T-cell (primary cell): ENCODE results near the gene SVOP. TPM values are rescaled to one million over a fixed set of nuclear protein-coding genes. Genes with fewer than 3 reads are reported as not detected.

Experiments used
- ATAC-seq, 4 experiments: fragments of 200-7000 bp in 3 of 4; fragments of 150-1000 bp in 1 of 4; cut with Tn5 transposase; replicated peaks in 1 of 4; 1 replicate in 3 of 4; 2 replicates in 1 of 4; pipeline ENCODE4 v1.10.0; 2021; ENCODE audit warnings: moderate library complexity in 3 of 4, mild to moderate bottlenecking in 2 of 4, moderate number of reproducible peaks in 1 of 4
- CTCF ChIA-PET, 2 donors: fragments of 300-600 bp; sonication (Branson Sonifier 250); formaldehyde crosslinking; loops; one replicate each; lab custom pipeline; 2022; ENCODE audit warnings: antibody characterized with exemption in 2 of 2; lab: Charles Lee
- POLR2A ChIA-PET, 2 donors: fragments of 300-600 bp; sonication (Branson Sonifier 250); formaldehyde crosslinking; loops; one replicate each; lab custom pipeline; 2022; ENCODE audit warnings: antibody characterized with exemption in 2 of 2; lab: Charles Lee
- DNase-seq, 35 experiments: peaks; one replicate each; pipeline versions ENCODE4 v3.0.0 to v3.0.0-alpha.2; 2013 to 2023
- H3K27ac ChIP-seq: one replicate; pipeline ENCODE4 v1.5.1; 2013; ENCODE audit warnings: low read length
- H3K27me3 ChIP-seq, 2 experiments: replicated peaks in 1 of 2; 1 replicate in 1 of 2; 2 replicates in 1 of 2; pipeline versions ENCODE4 v1.6.1 to v1.7.0; 2013; ENCODE audit warnings: low read length in 1 of 2, mixed read lengths in 1 of 2; ENCODE audit not compliant: control insufficient read depth in 2 of 2, insufficient read depth in 2 of 2; ENCODE audit errors: extremely low read depth in 1 of 2
- H3K36me3 ChIP-seq, 2 donors: 1 replicate in 1 of 2; 2 replicates in 1 of 2; pipeline versions ENCODE4 v1.6.1 to v1.7.0; 2013; ENCODE audit warnings: low read length in 1 of 2; ENCODE audit not compliant: control insufficient read depth in 2 of 2, insufficient read depth in 1 of 2; ENCODE audit errors: extremely low read depth in 1 of 2
- H3K4me1 ChIP-seq, 2 experiments: 1 replicate in 1 of 2; 2 replicates in 1 of 2; pipeline versions ENCODE4 v1.6.1 to v1.7.0; 2013; ENCODE audit warnings: low read length in 2 of 2, mixed read lengths in 1 of 2; ENCODE audit not compliant: insufficient read depth in 2 of 2, control insufficient read depth in 1 of 2; ENCODE audit errors: extremely low read depth in 1 of 2
- H3K4me3 ChIP-seq, 2 donors: 1 replicate in 1 of 2; 2 replicates in 1 of 2; pipeline versions ENCODE4 v1.5.1 to v1.7.0; 2013; ENCODE audit warnings: mild to moderate bottlenecking in 2 of 2, low read length in 1 of 2, moderate library complexity in 1 of 2; ENCODE audit not compliant: control insufficient read depth in 1 of 2; ENCODE audit errors: extremely low read depth in 1 of 2
- H3K9me3 ChIP-seq: 2 replicates; pipeline ENCODE4 v1.7.0; 2013
- H3K27ac Mint-ChIP-seq, 2 donors: one replicate each; pipeline ENCODE4 v1.8.0; 2020 to 2021; ENCODE audit warnings: mild to moderate bottlenecking in 2 of 2, mixed read lengths in 2 of 2
- H3K27me3 Mint-ChIP-seq, 2 donors: one replicate each; pipeline ENCODE4 v1.8.0; 2021 to 2022; ENCODE audit warnings: mixed read lengths in 2 of 2
- H3K36me3 Mint-ChIP-seq: one replicate; pipeline ENCODE4 v1.8.0; 2021; ENCODE audit warnings: mixed read lengths
- H3K4me1 Mint-ChIP-seq, 3 donors: one replicate each; pipeline ENCODE4 v1.8.0; 2020 to 2022; ENCODE audit warnings: mixed read lengths in 3 of 3, mild to moderate bottlenecking in 1 of 3
- H3K4me3 Mint-ChIP-seq, 3 donors: one replicate each; pipeline ENCODE4 v1.8.0; 2020 to 2022; ENCODE audit warnings: mild to moderate bottlenecking in 3 of 3, mixed read lengths in 3 of 3, moderate library complexity in 3 of 3
- H3K9me3 Mint-ChIP-seq, 3 donors: one replicate each; pipeline ENCODE4 v1.8.0; 2020 to 2022; ENCODE audit warnings: mixed read lengths in 3 of 3
- WGBS: methylation state at CpG from one replicate; pipeline ENCODE4 v1.1.5; 2013; ENCODE audit warnings: missing lambda C conversion rate; ENCODE audit not compliant: insufficient coverage; 5-methylcytosine and 5-hydroxymethylcytosine counted together
- total RNA-seq, 35 experiments: library from RNA in 6 of 35; stranded (reverse) in 6 of 35; fragments of 120-200 nt in 1 of 35; gene quantifications; one replicate each; pipeline versions ENCODE4 v1.2.1 to v1.2.4 and lab custom pipeline; 2013 to 2026

The SVOP gene
- total RNA-seq, 5 donors from 2014 or later (not counting 1 experiment from before 2014, with no cell fraction given), result not detected

DNA sequence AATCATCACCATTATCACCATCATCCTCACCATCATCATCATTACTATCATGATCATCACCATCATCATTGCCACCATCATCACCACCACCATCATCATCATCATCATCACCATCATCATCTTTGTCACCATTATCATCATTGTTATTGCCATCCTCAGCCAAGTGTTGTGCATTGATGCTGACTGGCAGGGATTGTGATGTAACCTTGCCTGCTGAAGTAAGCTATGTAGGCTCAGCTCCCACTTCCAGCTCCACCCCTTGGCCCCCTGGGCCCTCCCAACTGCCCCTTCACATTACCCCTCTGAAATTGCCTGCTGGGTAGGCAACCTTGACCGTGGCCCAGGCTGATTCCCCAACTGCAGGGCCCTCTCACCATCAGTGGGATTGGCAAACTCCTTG lies 37.6 kb downstream of the SVOP start:
- no peak overlapping the region for H3K4me3 Mint-ChIP-seq
- Histone ChIP-seq H3K4me3 (no peak overlapping the region), H3K9me3 (no peaks in the 10 kb centered on the region), H3K36me3 (no peaks in the 10 kb centered on the region), H3K4me1 (no peaks in the 10 kb centered on the region), H3K27me3 (peaks cover 0 to 4% of the 10 kb centered on the region in 2 experiments), H3K27ac (no peak overlapping the region)
- no peak overlapping the region for H3K27ac Mint-ChIP-seq
- H3K27me3 Mint-ChIP-seq, result peaks cover 0 to 1% of the 10 kb centered on the region in 2 donors
- H3K9me3 Mint-ChIP-seq, result no peaks in the 10 kb centered on the region
- DNase-seq (no peak), ATAC-seq (no peak)
- ChIA-PET POLR2A (no interaction called here), CTCF (no interaction called here)
- WGBS, result 57% methylated on average over 1 of the region's 1 CpG
- H3K4me1 Mint-ChIP-seq, result no peaks in the 10 kb centered on the region
- H3K36me3 Mint-ChIP-seq, result no peaks in the 10 kb centered on the region

DNA sequence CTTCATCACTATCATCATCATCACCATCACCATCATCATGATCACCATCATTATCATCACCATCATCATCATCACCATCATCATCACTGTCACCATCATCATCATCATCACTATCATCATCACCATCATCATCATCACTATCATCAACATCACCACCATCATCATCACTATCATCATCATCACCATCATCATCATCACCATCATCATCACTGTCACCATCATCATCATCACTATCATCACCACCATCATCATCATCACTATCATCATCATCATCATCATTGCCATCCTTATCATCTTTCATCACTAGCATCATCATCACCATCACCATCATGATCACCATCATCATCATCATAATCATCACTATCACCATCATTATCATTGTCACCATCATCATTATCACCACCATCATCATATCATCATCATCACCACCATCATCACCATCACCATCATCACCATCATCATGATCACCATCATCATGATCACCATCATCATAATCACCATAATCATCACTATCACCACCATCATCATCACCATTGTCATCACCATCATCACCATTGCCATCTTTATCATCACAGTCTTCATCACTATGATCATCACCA lies 38.1 kb downstream of the SVOP start:
- H3K4me1 Mint-ChIP-seq, result no peaks in the 10 kb centered on the region
- ATAC-seq, result no peak
- no peaks in the 10 kb centered on the region for H3K4me1 ChIP-seq
- ChIA-PET CTCF (no interaction called here), POLR2A (no interaction called here)
- no peaks in the 10 kb centered on the region for H3K36me3 ChIP-seq
- H3K27me3 Mint-ChIP-seq, result peaks cover 0 to 1% of the 10 kb centered on the region in 2 donors
- H3K9me3 Mint-ChIP-seq, result no peaks in the 10 kb centered on the region
- no peaks in the 10 kb centered on the region for H3K9me3 ChIP-seq
- DNase-seq, result no peak
- no peak overlapping the region for H3K4me3 Mint-ChIP-seq
- H3K4me3 ChIP-seq, result no peak overlapping the region
- H3K27ac ChIP-seq, result no peak overlapping the region
- no peak overlapping the region for H3K27ac Mint-ChIP-seq
- peaks cover 0 to 4% of the 10 kb centered on the region in 2 experiments for H3K27me3 ChIP-seq
- H3K36me3 Mint-ChIP-seq, result no peaks in the 10 kb centered on the region

DNA sequence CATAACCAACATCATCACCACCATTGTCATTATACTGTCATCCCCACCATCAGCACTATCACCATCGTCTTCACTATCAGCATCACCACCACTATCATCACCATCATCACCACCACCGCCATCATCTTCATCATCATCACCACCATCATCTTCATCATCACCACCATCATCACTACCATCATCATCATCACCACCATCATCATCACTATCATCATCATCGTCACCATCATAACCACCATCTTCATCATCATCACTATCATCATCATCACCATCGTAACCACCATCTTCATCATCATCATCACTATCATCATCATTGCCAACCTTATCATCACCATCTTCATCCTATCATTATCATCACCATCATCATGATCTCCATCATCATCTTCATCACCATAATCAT lies 39.0 kb downstream of the SVOP start:
- Histone ChIP-seq H3K27ac (no peak overlapping the region), H3K36me3 (no peaks in the 10 kb centered on the region), H3K27me3 (peaks cover 0 to 10% of the 10 kb centered on the region in 2 experiments), H3K4me1 (no peaks in the 10 kb centered on the region), H3K4me3 (no peak overlapping the region), H3K9me3 (no peaks in the 10 kb centered on the region)
- POLR2A ChIA-PET, result no interaction called here
- H3K4me3 Mint-ChIP-seq, result no peak overlapping the region
- peaks cover 0 to 1% of the 10 kb centered on the region in 2 donors for H3K27me3 Mint-ChIP-seq
- CTCF ChIA-PET, result no interaction called here
- no peak for ATAC-seq
- no peak overlapping the region for H3K27ac Mint-ChIP-seq
- no peak for DNase-seq
- H3K36me3 Mint-ChIP-seq, result no peaks in the 10 kb centered on the region
- H3K9me3 Mint-ChIP-seq, result no peaks in the 10 kb centered on the region
- WGBS, result 96% methylated on average over 4 of the region's 4 CpGs
- no peaks in the 10 kb centered on the region for H3K4me1 Mint-ChIP-seq

DNA sequence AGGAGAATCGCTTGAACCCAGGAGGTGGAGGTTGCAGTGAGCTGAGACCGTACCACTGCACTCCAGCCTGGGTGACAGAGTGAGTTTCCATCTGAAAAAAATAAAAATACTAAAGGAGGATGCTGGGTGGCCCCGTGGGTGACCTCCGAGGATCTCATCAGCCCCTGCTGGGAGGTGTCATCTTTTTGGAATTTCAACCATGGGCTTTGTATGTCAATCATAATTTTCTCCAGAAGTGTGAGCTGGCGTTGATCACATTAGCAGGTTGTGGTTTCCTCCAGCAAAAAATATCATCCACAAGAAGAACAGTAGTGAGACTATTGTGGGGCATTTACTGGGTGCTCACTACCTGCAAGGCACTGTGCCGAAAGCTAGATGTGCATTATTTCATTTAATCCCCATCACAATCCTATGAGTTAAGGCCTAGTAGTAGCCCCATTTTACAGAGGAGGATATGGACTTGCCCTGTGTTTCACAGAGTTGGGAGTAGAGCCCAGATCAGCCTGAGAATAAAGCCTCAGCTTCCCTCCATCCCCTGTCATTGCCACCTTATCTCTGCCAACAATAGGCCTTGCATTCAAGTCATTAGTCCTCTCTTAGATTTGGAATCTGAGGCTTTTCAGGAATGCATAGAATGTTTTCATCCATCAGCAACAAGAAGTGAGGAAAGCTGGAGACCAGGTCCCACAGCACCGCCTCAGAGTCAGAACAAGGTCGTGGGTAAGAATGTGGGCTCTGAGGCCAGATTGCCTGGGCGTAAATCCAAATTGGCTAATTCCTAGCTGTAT lies 39.8 kb downstream of the SVOP start:
- POLR2A ChIA-PET, result no interaction called here

GRCh38 chr12:108977360-108977759 lies 43.5 kb downstream of the SVOP start:
- no peak for ATAC-seq
- WGBS, result 93% methylated on average over 3 of the region's 4 CpGs
- H3K4me1 Mint-ChIP-seq, result no peaks in the 10 kb centered on the region

More for the DNA sequence above, 39.8 kb downstream of the SVOP start:
- Mint-ChIP-seq H3K27ac (no peak overlapping the region), H3K27me3 (peaks cover 0 to 1% of the 10 kb centered on the region in 2 donors), H3K36me3 (no peaks in the 10 kb centered on the region), H3K4me3 (no peak overlapping the region), H3K4me1 (no peaks in the 10 kb centered on the region), H3K9me3 (no peaks in the 10 kb centered on the region)
- DNase-seq (no peak), ATAC-seq (no peak)
- Histone ChIP-seq H3K36me3 (no peaks in the 10 kb centered on the region), H3K4me1 (no peaks in the 10 kb centered on the region), H3K9me3 (no peaks in the 10 kb centered on the region), H3K27me3 (peaks cover 0 to 10% of the 10 kb centered on the region in 2 experiments), H3K4me3 (no peak overlapping the region), H3K27ac (no peak overlapping the region)
- 75% methylated on average over 4 of the region's 9 CpGs for WGBS
- CTCF ChIA-PET, result interaction anchor here in 1 of 2 donors (0.7 kb wide), 1 partner anchor 106 kb away, joined by 5 read pairs; no protein-coding TSS in a partner anchor

GRCh38 chr12:108975024-108975593 lies 45.8 kb downstream of the SVOP start:
- no peaks in the 10 kb centered on the region for H3K9me3 ChIP-seq
- Mint-ChIP-seq H3K4me1 (no peaks in the 10 kb centered on the region), H3K36me3 (no peaks in the 10 kb centered on the region), H3K4me3 (no peak overlapping the region), H3K27me3 (peaks cover 3 to 13% of the 10 kb centered on the region in 2 donors), H3K9me3 (no peaks in the 10 kb centered on the region), H3K27ac (no peak overlapping the region)
- no peaks in the 10 kb centered on the region for H3K36me3 ChIP-seq
- no peak for ATAC-seq
- no peaks in the 10 kb centered on the region for H3K4me1 ChIP-seq
- POLR2A ChIA-PET, result no interaction called here
- DNase-seq, result no peak
- H3K27ac ChIP-seq, result no peak overlapping the region
- H3K27me3 ChIP-seq, result peaks cover 0 to 6% of the 10 kb centered on the region in 2 experiments
- no peak overlapping the region for H3K4me3 ChIP-seq
- CTCF ChIA-PET, result no interaction called here
- 87% methylated on average over 1 of the region's 2 CpGs for WGBS

More at GRCh38 chr12:108977360-108977759, 43.5 kb downstream of the SVOP start:
- Mint-ChIP-seq H3K9me3 (no peaks in the 10 kb centered on the region), H3K27ac (no peak overlapping the region), H3K36me3 (no peaks in the 10 kb centered on the region), H3K4me3 (no peak overlapping the region), H3K27me3 (peaks cover 3 to 7% of the 10 kb centered on the region in 2 donors)
- CTCF ChIA-PET, result no interaction called here
- no peaks in the 10 kb centered on the region for H3K9me3 ChIP-seq
- no peak overlapping the region for H3K4me3 ChIP-seq
- H3K36me3 ChIP-seq, result no peaks in the 10 kb centered on the region
- peaks cover 0 to 6% of the 10 kb centered on the region in 2 experiments for H3K27me3 ChIP-seq
- no peak for DNase-seq
- no peak overlapping the region for H3K27ac ChIP-seq
- H3K4me1 ChIP-seq, result no peaks in the 10 kb centered on the region
- POLR2A ChIA-PET, result no interaction called here
